LNCAP (cell line): ENCODE data around the gene LDLRAD3.

Experiments
- TF ChIP-seq, protein P1 (sequence below): fragments of 450-650 bp; IDR thresholded peaks from 2 replicates; pipeline ENCODE4 v1.5.1; 2017; ENCODE audit warnings: mild to moderate bottlenecking

Gene LDLRAD3

DNA sequence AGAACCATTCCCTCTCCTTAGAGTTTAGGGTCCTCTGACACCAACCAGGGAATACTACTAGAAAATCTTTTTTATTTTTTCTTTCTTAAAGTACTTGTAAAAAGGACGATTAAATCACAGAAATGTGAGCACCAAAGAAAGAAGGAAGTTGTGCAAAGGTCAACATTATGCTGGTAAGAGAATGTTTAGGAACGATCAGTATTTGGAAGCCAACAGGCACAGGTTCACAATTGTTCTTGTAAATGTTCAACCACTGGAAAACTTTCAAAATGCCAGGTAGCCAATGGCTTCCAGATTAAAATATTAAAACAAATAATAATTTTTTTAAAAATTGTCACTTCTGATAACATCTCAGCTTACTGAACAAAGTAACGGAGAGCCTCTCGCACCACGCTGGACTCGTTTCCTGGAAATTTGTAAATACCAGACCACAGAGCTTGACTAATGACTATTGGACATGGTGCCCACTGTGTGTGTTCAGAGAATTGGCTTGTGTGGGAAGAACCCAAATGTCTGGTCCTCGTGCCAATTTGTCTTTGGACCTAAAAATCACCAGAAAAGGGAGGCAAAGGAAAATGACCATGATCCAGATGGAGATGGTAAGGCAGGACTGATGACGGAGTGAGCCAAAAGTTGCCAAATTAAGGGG, 324.6 kb downstream of the LDLRAD3 start:
- TF ChIP-seq, protein P1, sequence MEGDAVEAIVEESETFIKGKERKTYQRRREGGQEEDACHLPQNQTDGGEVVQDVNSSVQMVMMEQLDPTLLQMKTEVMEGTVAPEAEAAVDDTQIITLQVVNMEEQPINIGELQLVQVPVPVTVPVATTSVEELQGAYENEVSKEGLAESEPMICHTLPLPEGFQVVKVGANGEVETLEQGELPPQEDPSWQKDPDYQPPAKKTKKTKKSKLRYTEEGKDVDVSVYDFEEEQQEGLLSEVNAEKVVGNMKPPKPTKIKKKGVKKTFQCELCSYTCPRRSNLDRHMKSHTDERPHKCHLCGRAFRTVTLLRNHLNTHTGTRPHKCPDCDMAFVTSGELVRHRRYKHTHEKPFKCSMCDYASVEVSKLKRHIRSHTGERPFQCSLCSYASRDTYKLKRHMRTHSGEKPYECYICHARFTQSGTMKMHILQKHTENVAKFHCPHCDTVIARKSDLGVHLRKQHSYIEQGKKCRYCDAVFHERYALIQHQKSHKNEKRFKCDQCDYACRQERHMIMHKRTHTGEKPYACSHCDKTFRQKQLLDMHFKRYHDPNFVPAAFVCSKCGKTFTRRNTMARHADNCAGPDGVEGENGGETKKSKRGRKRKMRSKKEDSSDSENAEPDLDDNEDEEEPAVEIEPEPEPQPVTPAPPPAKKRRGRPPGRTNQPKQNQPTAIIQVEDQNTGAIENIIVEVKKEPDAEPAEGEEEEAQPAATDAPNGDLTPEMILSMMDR, result no peak

GRCh38 chr11:36270701-36271100, 326.8 kb downstream of the LDLRAD3 start:
- TF ChIP-seq, protein P1, result no peak

GRCh38 chr11:36271794-36272407, 328.0 kb downstream of the LDLRAD3 start:
- TF ChIP-seq, protein P1, result no peak

GRCh38 chr11:36273110-36273509, 329.2 kb downstream of the LDLRAD3 start:
- TF ChIP-seq, protein P1, result no peak

DNA sequence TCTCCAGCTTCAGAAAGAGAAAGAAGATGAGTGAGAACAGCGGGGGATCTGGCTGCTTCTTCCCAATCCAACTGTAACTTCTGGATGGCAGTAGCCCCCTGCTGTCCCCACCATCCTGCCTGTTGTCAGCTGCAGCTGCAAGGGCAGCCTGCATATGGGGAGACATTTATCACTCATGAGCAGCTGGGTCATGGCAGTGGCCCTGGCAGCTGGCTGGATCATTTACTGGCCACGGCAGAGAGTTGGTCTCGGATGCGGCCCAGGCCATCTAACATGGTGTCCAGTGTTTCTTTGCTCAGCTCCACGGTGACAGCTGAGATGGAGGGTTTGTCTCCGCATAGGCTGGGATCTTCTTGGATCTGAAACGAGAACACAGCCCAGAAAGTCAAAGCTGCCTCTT, 330.6 kb downstream of the LDLRAD3 start:
- TF ChIP-seq, protein P1, result no peak

DNA sequence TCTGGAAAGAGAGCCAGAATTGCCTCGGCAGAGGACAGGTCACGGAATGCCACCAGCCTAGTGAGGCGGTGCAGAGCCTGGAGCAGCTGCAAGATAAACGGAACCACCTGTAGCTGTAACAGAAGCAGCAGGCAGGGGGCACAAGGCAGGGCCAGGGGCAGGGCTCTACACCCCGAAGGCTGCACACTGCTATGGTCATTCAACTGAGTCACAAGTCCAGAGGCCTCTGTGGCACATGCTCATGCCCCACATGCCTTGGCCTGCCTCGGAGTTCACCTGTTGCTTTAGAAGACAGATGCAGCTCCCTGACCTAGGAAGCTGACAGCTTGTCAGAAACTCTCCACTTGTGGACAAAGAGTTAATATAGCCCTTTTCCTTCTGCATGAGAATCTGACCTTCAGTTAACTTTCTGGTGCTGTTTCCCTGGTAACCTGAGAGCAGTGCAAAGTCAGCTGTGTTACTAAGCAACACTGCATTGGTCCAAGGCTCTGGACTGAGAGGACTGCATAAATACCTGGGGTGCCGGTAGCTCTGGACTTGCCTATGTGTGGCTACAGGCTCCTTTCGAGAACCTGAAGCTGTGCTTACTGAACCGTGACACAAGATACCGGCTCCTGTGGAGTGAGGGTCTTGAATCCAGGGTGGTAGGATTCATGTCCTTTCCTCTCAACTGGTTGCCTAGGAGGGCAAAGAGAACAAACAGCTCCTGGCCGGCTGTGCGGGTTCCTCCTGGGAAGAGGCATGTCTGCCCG, 334.8 kb downstream of the LDLRAD3 start:
- TF ChIP-seq, protein P1, result no peak

- TF ChIP-seq, protein P1, result no peak
Measured at GRCh38 chr11:36280531-36280930, 336.7 kb downstream of the LDLRAD3 start.
